CD4-positive, alpha-beta T cell treated with Interleukin-4 for 4 hours (primary cell): ENCODE results near the gene ADH7.
"Not testable (repeated sequence)": the region's sequence is repeated elsewhere in the genome, so short reads cannot be mapped to it uniquely, and the experiment has no call there.

ENCODE experiments used
- DNase-seq: peaks from one replicate; pipeline ENCODE4 v3.0.0-alpha.2; 2020

ADH7 gene

DNA sequence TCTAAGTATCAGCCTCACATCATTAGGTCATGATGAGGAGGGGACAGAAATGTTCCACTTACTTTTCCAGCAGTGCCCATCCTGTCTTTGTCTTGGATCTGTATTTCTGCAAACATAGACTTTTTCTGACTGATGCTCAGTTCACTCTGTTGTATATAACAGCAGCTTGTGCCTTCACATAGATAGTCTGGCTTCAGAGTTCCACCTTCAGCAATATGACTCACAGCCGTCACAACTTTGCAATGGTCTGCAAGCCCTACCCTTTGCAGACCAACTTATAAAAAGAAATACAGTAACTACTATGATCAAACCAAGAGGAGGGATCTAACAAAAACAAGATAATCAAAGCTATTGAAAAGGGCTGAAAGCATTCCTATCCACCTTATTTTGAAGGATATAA lies at the start of gene ADH7:
Gene ADH7 (minus strand): TSS at position 189 of the 400 bp plus-strand sequence. CDS start 109 bp downstream, at position 80.
- DNase-seq = no peak

DNA sequence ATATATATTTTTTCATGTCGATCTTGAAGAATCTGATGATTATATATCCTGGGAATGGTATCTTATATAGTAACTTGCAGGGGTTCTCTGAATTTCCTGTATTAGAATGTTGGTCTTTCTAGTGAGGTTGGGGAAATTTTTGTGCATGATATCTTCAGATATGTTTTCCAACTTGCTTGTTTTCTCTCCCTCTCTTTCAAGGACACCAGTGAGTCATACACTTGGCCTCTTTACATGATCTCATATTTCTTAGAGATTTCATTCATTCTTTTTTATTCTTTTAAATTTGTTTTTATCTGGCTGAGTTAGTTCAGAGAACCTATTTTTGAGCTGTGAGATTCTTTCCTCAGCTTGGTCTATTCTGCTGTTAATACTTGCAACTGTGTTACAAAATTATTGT lies 48.5 kb upstream of the ADH7 start:
- DNase-seq = no peak

DNA sequence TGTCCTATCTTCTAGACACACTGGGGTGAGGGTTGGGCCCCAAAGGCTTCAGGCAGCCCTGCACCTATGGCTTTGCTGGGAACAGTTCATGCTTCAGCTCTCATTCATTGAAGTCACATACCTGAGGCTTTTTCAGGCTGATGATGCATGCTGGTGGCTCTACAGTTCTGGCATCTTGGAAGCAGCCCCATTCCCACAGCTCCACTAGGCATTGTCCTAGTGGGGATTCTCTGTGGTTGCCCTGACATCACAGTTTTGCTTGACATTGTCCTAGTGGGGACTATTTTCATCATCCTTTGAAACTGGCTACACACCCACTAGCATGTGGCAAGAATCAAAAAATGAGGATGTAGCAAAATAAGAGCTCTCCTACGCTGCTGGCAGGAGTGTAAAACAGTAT lies 38.0 kb upstream of the ADH7 start:
- DNase-seq = no peak

DNA sequence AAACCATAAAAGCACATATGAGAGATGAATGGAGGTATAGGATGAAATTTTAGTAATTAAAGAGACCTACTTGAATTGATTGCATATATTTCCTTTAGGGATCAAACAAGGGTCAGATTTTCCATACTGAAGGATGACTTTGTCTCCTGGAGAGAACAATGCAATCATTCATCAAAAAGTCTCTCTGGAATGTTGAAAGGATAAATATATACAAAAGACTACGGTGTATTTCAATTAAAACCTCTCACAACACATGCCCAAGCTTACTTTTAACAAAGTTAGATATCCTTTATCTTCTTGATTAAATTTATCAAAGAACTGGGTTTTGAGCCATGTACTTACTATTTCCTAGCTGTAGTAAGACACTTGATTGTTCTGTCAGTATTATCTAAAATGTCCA lies 36.8 kb upstream of the ADH7 start:
- no peak for DNase-seq

DNA sequence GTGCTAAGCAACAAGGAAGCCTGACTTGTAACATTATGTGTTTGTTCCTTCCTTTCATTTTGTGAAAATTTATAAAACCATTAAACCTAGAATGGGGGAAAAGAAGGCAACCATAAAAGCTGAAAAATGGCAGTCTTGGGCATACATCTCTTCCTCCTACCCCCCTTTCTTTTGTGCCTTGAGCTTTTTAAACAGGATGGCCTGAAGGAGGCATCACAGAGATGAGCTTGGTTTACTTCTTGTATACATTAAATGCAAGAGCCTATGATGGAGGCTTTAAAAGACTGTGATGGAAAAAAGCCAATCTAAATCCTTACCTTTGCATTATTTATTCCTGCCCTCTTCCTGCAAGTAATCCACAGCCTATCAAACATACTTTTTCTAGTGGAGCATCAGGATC lies 36.2 kb upstream of the ADH7 start:
- DNase-seq = no peak

DNA sequence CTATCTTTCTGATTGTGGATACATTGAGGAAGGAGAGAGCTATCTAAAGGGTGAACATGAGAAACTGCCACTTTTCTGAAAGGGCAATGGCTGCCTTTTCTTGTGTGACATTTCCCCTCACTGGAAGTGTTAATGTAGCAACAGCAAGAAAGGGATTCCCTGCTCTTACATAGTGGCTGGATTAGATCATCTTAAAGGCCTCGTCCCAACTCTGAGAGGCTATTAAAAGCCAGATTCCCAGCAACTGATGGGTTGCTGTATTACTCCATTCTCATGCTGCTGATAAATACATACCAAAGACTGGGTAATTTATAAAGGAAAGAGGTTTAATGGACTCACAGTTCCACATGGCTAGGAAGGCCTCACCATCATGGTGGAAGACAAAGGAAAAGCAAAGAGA lies 33.7 kb upstream of the ADH7 start:
- no peak for DNase-seq

DNA sequence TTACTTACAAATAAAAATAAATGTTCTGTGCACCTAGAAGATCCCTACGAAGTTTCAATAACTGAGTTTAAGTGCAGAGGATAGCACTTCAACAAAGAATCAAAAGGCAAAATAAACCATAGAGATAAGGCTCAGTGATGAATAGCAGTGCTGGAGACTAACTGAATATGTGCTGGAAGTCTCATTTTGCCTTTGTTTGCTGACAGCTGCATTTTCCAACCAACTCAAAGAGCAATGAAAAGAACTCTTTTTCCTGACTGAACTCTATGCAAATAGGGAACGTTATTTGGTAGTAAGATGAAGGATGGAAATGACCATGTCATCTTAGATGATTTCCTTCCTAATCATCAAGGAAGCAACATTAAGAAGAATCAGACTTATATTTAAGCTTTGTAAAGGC lies 32.7 kb upstream of the ADH7 start:
- DNase-seq = no peak

DNA sequence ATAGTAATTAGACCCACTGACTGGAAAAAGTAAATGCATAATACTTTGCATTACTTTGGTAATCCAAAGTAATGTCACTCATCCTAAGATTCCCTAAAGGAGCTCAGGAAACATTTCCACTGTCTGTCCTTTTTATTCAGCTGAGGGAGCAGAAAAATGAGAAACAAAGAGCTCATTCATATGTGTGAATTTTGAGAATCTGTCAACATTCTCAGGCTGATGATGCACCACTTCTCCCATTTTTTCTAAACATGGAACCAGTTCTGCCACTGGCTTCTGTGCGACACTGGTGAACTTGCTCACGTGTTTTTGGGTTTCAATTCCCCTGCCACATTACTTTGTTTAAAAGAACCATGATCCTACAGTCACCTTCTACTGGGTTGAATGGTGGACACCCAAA lies 28.4 kb upstream of the ADH7 start:
- no peak for DNase-seq

DNA sequence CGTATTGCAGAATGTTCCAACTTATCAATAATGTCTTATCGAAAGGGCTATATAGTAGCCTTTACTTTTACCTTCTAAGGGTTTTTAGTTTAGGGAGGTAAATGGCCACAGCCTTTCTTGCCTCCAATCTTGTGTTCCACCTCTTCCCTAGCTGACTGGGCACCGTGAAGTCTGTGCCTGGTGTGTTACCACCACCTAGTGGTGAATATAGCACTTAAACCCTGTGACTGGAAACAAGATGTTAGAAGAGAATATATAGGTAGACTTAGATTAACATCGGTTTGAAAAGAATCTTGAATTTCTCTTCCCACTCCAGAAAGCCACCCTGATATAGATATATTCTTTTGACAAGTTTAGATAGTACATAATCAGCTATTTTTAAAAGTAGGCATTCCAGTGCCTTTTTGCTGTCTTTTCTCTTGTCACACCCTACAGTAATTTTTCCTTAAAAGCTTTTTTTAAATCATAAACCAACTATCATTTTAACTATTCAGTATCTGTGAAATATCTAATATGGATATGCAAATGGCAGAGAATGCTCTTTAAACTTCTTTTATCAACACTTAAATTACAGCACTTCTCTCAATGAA lies 27.8 kb upstream of the ADH7 start:
- DNase-seq = peak; percentile 49

DNA sequence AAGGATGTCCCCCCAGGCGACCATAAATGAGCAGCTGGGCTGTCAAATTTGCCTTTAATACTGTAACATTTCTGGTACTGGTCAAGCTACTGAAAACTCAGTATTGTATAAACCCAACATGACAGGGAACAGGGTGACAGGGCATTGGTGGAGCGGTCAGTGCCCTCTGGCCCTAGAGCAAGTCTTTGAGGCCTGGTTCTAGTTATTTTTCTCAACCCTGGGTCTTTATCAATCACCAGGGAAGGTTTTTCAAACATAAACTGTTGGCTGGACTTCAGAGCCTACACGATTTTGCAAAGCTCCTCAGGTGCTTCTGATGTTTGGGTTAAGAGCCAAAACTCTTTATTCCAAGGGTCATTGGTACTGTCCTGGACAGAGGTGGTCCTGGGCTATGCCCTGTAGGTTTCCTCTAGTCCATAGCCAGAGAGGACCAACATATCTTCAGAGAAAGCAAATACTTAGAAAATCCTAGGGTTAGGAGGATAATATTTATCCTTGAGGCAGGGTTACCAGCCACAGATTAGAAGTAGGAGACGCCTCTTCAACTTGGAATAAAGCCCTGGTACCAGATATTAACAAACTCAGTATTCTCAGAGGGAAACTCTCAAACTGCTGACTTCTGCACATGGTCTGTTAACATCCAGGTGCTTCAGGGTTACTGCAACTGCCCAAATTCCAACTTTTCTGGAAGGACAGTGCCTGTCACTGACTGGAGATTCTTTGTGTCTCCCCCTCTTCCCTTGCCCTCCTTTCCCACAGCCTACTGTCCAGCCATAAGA lies 26.7 kb upstream of the ADH7 start:
- no peak for DNase-seq

DNA sequence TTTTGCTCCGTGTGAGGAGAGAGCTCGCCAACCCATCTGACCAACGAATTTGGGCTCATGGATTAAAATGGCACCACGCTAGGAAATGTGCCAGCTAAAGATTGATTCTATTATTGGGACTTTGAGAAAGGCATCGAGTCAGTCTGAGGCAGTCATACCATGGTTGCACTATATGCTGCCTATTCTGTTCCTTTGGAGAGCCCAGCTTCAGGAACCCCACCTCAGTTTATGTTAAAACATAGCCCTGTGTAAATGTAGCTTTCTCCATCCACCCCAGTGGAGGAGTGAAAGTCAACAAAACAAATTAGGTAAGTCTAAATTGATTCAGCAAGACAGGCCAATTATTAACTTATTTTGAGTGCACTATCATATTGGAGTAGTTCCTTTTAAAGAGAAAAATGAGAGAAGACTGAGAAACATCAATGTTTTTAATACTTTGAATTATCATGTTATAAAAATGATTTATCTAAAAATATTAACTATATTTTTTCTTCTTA lies 24.5 kb upstream of the ADH7 start:
- no peak for DNase-seq

DNA sequence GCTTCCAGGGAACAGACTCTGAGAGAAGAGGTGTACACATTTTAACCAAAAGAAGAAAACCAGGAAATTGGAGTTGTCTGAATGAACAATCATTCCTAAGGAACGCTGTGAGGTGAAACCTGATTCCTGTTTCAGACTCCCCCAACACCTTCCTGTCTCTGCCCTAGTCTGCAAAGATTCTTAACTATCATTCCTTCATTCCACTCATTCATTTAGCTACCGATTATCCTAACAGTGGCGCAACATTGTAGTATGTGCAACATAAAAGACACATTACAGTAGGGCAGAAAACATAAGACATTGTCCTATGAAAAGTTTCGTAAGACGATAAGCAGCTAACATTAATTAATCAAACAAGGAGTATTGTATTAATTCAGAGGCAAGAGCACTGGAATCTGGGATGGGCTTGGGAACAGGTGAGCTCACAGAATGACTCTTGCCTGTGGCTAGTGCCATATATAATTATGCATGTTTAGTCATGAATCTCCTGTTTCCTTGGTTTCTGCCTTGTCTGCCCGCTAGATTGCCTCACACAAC lies 23.8 kb upstream of the ADH7 start:
- DNase-seq = no peak

DNA sequence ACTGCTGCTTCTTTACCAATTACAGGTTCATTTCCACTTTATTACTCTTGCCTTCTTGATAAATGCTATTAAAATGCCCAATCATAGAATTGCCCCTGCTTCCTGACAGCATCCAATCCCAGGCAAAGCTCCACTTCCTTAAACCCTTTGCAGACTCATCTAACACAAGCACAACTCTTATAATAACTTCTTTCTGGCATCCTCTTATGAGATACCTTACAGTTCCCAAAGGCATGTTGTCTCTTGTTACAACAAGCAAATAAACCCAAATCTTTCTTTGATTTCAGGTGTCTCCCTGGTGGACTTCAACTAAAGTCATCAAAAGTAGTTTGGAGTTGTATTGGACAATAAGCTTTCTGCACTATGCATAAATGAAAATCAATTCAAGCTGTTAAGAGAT lies 22.5 kb upstream of the ADH7 start:
- no peak for DNase-seq

DNA sequence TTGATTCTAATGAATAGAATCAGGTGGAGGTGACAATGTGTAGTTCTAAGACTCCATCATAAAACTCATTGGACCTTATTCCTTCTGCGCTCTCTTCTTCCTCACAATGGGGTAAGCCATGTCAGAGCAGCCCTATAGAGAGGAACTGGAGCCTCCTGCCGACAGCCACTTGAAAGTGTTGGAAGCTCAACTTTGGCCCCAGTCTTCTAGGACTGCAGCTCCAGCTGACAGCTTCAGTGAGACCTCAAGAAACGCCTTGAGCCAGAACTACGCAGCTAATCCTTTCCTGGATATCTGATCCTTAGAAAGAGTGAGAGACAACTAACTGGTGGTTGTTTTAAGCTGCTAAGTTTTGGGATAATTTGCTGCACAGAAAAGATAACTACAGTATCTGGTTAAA lies 22.1 kb upstream of the ADH7 start:
- no peak for DNase-seq

DNA sequence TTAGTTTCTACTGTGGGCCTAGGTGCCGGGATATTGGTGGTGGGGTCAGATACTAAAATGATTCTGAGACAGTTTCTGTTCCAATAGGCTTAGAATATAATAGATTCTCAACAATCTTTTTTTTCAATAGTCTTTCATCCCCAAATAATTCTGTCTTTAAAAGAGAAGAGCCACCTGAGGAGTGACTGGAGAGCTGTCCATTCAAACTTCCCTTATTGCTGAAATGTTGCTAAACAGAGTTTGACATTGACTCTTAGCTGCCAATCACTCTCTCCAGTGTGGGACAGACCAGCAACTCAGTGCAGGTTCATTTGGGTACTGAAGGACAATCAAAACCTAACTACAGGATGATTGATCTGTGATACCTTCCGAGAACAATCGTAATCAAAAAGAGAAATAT lies 12.4 kb upstream of the ADH7 start:
- DNase-seq = no peak

DNA sequence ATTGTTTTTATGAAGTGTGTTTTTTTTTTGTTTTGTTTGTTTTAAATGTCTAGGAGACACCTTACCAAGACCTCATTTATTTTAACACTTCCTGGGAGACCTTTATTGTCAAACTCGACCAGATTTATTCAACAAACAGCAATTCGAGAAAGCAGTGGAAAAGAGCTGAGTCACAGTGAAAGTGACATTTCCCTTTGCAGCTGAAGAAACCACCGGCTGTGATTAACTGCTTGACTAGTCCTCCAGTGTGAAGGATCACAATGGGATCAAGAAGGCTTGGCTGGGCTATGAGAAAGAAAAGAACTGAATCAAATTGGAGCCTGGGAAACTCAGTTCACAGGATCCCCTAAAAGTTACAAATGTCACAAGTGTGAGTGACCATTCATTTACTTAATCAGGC lies 11.9 kb upstream of the ADH7 start:
- peak; percentile 1 for DNase-seq

DNA sequence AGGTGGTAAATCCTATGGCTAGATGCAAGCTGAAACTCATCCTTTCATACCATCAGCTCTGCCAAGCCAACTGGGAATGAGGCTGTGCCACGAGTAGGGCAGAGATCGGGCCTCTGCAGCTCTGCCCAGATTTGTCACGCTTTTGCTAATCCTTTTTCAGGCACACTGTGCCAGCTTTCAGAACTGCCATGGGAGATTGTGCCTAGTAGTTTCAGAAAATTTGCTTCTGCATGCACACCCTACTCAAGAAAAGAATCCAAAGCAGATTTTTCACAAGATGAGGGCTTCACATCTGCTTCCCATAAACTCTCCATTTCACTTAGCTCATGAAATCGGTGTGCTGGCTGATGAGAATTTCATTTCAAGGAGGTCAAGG lies 3.3 kb upstream of the ADH7 start:
- no peak for DNase-seq

DNA sequence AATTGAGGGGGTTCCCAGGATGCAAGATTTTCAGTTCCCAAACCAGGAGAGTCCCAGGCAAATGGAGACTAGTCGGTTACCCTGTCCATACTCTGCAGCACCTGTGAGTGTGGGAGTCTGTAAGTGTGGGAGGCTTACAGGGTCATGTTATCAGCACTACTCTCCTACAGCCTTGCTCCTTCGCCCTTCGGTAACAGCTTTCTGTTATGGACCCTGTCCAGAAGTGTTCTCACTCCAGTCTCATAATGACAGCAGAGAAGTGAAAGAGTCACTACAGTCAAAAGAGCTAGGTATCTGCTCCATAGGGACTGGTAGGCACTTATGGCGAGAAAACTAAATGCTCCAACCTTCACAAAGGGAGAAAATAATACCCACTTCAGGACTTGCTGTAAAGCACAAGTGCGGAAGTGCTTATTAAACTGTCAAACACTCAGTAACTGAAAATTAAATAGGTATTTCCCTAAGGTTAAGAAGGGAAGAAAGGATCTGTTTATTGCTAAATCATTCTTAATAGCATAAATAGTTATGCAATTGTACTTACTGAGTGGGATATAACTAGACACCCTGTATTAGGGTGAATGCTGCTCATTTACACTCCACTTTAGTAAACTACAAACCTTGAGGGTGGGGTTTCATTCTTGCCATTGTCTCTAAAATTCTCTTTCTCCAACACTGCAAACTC lies 2.7 kb upstream of the ADH7 start:
- DNase-seq = no peak

DNA sequence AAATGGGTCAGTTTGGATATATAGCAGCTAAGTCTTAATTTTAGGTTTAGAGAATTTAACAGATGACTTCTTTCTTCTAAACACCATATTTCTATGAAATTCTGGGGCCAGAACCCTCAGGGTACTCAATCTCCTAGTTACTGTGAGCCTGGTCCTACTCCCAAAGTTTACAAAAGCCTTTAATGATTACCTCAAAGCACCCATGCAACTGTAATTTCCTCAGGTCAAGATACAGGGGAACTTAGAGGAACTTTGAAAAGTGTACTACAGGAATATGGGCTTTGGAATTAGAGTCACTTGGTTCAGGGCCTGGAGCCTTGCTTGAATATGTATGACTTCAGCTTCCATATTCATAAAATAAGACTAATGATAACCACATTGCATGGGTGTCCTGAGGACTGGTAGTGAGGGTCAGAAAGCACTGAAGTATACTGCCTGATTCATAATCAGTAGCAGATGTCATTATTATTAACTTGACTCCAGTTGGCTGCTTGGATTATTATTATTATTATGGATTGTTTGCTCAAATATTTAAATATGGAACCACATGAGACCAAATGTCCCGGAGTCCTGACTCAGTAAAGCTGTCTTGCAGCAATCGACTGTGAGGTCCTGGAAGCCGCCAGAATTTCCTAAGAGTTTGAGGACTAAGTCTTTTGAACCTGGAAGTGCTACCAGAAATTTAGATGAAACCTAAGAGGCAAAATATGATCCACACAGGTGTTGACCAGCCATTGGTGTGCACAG lies 2.0 kb upstream of the ADH7 start:
- no peak for DNase-seq

DNA sequence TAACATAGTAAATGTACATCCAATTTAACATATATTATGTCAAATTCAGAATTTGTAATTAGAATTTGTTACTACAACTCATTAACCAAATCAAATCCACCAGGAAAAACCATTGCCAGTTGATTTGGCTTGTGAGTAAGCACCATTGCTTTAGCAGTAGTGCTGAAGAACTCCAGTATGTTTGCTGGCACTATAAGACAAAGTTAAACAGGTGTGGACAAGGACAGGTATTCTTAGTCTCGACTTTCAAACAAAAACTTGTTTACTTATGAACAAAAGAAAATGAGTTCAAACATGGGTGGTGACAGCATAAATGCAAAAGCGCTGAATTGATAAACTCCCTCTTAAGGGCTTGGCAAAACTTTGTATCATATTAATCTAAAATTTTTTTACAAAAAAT lies 1.3 kb upstream of the ADH7 start:
- DNase-seq = no peak

DNA sequence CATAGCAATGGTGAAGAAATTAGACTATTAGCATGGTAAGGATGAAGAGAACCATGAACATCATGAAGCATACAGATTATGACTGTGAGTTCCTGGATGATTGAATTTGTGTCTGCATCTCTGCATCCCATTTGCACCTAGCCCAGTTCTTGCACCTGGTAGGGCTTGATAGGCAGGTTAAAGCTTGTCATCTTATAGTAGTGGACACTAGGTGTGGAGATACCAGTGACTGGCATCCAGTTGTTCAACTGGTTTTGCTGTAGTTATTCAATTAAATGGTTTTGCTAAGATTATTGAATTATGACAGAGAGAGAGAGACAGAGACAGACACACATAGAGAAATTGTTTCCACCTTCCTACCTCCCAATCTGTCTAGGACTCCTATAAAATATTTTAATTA lies 5.0 kb downstream of the ADH7 start:
- no peak for DNase-seq

DNA sequence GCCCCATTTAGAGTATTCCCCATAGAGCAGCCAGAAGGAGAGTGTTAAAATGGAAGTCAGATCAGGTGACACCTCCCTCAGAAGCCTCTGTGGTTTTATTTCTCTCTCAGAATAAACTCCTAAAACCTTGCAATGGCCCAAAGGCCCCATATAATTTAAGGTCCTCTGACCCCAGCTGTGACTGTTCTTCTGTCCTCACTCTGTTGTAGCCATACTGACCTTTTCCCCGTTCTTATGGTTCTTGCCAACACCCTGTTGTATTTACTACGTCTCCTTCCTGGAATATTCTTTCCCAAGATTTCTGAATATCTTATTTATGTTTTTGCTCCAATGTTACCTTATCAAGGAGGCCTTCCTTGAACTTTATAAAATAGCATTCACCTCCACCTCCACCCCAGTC lies 18.0 kb downstream of the ADH7 start:
- DNase-seq = no peak

DNA sequence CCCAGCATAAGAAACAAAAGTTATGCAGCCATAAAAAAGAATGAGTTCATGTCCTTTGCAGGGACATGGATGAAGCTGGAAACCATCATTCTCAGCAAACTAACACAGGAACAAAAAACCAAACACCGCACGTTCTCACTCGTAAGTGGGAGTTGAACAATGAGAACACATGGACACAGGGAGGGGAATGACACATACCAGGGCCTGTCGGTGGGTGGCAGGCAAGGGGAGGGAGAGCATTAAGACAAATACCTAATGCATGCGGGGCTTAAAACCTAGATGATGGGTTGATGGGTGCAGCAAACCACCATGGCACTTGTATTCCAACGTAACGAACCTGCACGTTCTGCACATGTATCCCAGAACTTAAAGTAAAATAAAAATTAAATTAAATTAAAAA lies 19.4 kb downstream of the ADH7 start:
- not testable (repeated sequence) for DNase-seq
